ENCODE data around the gene MLLT6. TPM values are rescaled to one million over a fixed set of nuclear protein-coding genes. Genes with fewer than 3 reads are reported as not detected.

Gene MLLT6
- total and polyA plus RNA-seq, 2 of the 13 experiments (the other 11 are each of a cell fraction or from before 2014, with no cell fraction given) = 50.7 to 69.5 TPM

DNA sequence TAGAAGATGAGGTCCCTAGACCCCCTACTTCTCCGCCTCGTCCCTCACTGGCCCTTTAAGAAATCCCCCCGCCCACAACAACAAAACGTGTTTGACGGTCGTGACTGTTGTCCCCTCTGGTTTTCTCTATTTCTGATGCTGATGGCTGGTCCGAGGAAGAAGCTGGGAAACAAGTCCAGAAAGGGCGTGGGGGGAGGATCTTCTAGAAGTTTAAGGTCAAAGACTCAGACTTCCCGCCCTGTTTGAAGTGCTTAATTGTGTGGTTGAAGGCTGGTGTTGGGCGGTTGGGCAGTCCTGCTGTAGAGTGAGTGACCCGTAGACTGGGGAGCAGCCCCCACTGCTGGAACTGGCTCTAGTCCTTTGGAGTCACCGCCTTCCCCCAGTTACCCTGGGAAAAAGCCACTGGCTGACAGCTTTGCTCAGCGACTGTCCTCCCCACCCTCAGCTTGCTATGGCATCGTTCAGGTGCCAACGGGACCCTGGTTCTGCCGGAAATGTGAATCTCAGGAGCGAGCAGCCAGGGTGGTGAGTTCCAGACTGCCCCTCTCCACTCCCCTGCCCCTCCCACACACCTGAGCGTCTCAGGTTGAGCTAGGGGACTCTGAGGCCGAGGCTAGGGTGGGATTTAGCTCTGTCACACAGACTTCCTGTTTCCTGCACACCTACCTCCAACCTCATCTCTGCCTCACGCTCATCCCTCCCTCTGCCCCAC, 1.6 kb downstream of the MLLT6 start (continued):
- TF ChIP-seq, protein P1, sequence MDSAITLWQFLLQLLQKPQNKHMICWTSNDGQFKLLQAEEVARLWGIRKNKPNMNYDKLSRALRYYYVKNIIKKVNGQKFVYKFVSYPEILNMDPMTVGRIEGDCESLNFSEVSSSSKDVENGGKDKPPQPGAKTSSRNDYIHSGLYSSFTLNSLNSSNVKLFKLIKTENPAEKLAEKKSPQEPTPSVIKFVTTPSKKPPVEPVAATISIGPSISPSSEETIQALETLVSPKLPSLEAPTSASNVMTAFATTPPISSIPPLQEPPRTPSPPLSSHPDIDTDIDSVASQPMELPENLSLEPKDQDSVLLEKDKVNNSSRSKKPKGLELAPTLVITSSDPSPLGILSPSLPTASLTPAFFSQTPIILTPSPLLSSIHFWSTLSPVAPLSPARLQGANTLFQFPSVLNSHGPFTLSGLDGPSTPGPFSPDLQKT (CRISPR knock-in tag; IDR thresholded peaks at IDR 0.05; ENCODE audit: borderline replicate concordance) = no peak
- TF ChIP-seq HDAC1 (CRISPR knock-in tag; IDR thresholded peaks at IDR 0.05) (no peak; the same call in 1 of the 2 replicates), TCF7 (IDR thresholded peaks at IDR 0.05; ENCODE audit: low read depth) (peak; percentile 19; the same call in 1 of the 2 replicates), IRF2 (CRISPR knock-in tag; IDR thresholded peaks at IDR 0.05) (0 out of 2 replicates have a peak, but pooled peaks have one; percentile 44), ZBTB49 (CRISPR knock-in tag; IDR thresholded peaks at IDR 0.05; ENCODE audit: borderline replicate concordance) (no peak), CEBPB (IDR thresholded peaks at IDR 0.05; ENCODE audit: borderline replicate concordance, low read depth, low read length) (no peak), ZNF781 (CRISPR knock-in tag; IDR thresholded peaks at IDR 0.05; ENCODE audit: borderline replicate concordance, not compliant biosample characterization) (peak; percentile 17), ONECUT2 (CRISPR knock-in tag; IDR thresholded peaks at IDR 0.05) (no peak), KDM2A (CRISPR knock-in tag; IDR thresholded peaks at IDR 0.05; ENCODE audit: borderline replicate concordance, low read depth) (no peak), HOXA5 (CRISPR knock-in tag; IDR thresholded peaks at IDR 0.05) (no peak), HBP1 (CRISPR knock-in tag; IDR thresholded peaks at IDR 0.05; ENCODE audit: low read depth) (no peak), ZNF879 (CRISPR knock-in tag; IDR thresholded peaks at IDR 0.05) (peak; percentile 63; the same call in 1 of the 2 replicates), ZNF441 (CRISPR knock-in tag; IDR thresholded peaks at IDR 0.05; ENCODE audit: borderline replicate concordance) (no peak), MAFG (CRISPR knock-in tag; IDR thresholded peaks at IDR 0.05) (no peak), GZF1 (CRISPR knock-in tag; IDR thresholded peaks at IDR 0.05) (no peak), TARDBP (CRISPR knock-in tag; IDR thresholded peaks at IDR 0.05) (peak; percentile 32; the same call in 1 of the 2 replicates), MATR3 (CRISPR knock-in tag; IDR thresholded peaks at IDR 0.05) (no peak), ZNF619 (CRISPR knock-in tag; IDR thresholded peaks at IDR 0.05) (peak; percentile 75; the same call in 1 of the 2 replicates)
- TF ChIP-seq, protein P2, sequence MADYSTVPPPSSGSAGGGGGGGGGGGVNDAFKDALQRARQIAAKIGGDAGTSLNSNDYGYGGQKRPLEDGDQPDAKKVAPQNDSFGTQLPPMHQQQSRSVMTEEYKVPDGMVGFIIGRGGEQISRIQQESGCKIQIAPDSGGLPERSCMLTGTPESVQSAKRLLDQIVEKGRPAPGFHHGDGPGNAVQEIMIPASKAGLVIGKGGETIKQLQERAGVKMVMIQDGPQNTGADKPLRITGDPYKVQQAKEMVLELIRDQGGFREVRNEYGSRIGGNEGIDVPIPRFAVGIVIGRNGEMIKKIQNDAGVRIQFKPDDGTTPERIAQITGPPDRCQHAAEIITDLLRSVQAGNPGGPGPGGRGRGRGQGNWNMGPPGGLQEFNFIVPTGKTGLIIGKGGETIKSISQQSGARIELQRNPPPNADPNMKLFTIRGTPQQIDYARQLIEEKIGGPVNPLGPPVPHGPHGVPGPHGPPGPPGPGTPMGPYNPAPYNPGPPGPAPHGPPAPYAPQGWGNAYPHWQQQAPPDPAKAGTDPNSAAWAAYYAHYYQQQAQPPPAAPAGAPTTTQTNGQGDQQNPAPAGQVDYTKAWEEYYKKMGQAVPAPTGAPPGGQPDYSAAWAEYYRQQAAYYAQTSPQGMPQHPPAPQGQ (CRISPR knock-in tag; IDR thresholded peaks at IDR 0.05; ENCODE audit: borderline replicate concordance) = no peak
- TF ChIP-seq, protein P3, sequence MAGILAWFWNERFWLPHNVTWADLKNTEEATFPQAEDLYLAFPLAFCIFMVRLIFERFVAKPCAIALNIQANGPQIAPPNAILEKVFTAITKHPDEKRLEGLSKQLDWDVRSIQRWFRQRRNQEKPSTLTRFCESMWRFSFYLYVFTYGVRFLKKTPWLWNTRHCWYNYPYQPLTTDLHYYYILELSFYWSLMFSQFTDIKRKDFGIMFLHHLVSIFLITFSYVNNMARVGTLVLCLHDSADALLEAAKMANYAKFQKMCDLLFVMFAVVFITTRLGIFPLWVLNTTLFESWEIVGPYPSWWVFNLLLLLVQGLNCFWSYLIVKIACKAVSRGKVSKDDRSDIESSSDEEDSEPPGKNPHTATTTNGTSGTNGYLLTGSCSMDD (CRISPR knock-in tag; IDR thresholded peaks at IDR 0.05) = no peak
- TF ChIP-seq, protein P4, sequence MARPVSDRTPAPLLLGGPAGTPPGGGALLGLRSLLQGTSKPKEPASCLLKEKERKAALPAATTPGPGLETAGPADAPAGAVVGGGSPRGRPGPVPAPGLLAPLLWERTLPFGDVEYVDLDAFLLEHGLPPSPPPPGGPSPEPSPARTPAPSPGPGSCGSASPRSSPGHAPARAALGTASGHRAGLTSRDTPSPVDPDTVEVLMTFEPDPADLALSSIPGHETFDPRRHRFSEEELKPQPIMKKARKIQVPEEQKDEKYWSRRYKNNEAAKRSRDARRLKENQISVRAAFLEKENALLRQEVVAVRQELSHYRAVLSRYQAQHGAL (CRISPR knock-in tag; IDR thresholded peaks at IDR 0.05; ENCODE audit: not compliant biosample characterization) = no peak

Measured in HepG2 (cell line).